Ramos (cell line): Measurements from ENCODE around the gene GPR150.
"Not testable (repeated sequence)": the region's sequence is repeated elsewhere in the genome, so short reads cannot be mapped to it uniquely, and the experiment has no call there.

Source experiments
- in situ Hi-C: fragments of 300-500 bp; cut with MboI; formaldehyde crosslinking; loops from one replicate; pipeline ENCODE4 v1.14.3; 2022; ENCODE audit warnings: low sequenced_read_pairs; ENCODE audit not compliant: unreplicated experiment

GPR150 gene

DNA sequence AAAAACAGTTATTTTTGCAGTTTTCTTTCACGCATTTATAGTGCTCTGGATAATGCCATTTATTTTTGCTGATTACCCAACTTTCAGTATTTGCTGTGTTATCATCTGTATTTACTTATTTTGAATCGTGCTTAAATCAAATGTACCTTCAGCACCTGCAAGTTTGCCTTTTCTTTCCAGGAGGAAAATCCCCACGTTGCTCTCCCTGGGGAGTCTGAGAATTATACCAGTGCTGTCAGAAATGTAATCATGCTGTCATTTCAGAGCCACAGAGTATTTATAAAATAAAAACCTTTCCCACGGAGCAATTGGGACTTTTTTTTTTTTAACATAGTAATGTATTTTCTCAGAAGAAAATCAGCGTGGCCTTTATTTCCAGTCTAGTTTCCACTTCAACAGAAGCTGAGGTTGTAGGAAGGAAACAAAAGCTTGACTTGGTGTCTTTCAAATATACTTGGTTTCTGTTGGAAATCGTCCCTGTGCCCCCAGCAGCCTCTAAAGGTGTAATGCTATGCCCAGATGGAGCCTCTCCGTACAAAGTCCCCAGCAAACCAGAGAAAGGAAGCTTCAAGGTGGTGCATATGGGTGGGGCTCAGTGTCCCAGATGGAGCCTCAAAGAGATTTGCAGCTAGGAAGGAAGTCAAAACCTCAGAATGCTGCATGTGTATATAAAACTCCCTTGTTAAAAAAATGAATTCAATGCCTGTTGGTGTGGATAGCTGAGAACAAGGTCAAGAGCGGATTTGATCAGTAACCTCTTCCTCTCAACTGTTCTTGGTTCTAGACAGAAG, 2.1 kb downstream of the GPR150 start:
- in situ Hi-C loops, result no loop called here

DNA sequence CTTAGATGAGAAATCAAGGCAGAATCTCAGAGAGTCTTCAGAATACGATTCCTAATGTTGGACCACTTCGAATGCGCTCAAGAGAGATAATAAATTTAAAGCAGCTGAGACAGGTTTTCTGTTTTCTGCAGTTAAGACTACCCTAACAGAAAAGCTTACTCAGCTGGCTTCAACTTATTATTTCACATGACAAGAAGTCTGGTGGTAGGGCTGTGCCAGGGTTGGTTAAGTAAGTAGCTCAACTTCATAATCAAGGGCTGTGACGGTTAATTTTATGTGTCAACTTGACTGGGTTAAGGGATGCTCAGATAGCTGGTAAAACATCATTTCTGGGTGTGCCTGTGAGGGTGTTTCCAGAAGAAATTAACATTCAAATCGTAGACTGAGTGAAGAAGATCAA, 3.8 kb downstream of the GPR150 start:
- in situ Hi-C loops, result no loop called here

DNA sequence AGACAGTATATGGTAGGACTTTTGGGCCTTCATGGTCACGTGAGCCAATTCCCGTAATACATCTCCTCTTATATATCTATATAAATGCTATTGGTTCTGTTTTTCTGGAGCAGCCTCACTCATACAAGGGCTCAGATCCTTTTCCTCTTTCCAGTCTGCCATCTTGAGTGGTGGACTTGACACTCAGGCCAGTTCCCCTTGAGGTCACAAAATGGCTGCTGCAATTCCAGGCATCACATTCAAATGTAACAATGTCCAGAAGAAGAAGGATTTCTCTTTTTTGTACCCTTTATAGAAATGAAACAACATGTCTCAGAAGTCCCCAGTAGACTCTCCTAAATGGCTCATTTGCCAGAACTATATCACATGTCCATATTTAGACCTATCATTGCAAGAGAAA, 4.5 kb downstream of the GPR150 start:
- in situ Hi-C loops, result no loop called here

DNA sequence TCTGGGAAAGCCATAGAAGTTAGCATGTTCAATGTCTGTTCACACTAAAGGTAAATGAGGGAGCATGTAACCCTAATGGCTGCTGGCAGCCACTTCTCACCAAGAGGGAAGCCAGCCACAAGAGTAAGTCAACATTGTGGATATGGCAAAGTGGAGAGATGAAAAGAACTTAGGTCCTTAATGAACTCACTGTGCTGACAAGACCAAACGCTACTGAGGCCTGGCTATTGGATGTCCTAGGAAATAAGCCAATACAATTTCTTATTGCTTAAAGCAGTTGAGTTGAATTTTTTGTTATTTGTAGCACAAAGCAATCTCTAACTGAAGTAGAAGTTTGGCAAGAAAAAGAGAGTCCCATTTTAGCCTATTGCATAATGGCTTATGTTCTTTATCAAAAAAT, 6.8 kb downstream of the GPR150 start:
- in situ Hi-C loops, result no loop called here

DNA sequence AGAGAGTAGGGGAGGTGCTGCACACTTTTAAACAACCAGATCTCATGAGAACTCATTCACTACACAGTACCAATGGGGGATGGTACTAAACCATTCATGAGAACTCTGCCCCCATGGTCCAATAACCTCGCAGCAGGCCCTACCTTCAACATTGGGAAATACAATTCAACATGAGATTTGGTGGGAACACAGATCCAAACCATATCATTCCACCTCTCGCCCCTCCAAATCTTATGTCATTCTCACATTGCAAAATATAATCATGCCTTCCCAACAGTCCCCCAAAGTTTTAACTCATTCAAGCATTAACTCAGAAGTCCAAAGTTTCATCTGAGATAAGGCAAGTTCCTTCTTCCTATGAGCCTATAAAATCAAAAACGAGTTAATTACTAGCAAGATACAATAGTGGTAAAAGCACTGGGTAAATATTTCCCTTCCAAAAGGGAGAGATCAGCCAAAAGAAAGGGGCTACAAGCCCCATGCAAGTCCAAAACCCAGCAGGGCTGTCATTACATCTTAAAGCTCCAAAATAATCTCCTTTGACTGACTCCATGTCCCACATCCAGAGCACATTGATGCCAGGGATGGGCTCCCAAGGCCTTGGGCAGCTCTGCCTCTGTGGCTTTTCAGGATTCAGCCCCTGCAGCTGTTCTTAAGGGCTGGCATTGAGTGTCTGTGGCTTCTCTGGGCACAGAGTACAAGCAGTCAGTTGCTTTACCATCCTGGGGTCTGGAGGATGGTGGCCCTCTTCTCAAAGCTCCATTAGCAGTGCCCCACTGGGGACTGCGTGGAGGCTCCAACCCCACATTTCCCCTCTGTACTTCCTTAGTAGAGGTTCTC, 8.3 kb downstream of the GPR150 start:
- in situ Hi-C loops, result no loop called here

DNA sequence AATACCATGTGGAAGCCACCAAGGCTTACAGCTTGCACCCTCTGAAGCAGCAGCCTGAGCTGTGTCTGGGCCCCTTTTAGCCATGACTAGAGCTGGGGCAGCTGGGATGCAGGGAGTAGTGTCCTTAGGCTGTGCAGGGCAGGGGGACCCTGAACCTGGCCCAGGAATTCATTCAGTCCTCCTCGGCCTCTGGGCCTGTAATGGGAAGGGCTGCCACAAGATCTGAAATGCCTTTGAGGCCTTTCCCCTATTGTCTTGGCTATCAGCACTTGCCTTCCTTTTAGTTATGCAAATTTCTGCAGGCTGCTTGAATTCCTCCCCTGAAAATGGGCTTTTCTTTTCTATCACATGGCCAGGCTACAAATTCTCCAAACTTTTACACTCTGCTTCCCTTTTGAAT, 9.0 kb downstream of the GPR150 start:
- in situ Hi-C loops, result no loop called here

DNA sequence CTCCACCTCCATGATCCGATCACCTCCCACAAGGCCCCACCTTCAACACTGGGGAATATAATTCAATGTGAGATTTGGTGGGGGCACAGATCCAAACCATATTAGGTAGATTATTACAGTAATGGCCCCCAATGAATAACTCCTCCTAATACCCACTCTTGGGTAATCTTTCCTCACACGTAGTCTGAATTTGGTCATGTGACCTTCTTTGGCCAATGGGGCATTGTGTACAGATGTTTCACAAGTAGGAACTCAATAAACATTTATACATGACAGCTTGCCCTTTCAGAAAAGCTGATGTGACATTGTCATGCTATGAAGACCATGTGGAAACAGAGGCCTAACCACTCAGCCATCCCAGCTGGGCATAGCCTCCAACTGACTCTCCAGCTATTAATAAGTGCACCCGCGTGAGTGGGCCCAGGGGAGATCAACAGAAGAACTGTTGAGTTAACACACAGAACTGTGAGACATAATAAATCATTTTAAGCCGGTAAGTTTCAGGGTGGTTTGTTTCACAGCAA, 10.6 kb downstream of the GPR150 start:
- in situ Hi-C loops, result no loop called here

DNA sequence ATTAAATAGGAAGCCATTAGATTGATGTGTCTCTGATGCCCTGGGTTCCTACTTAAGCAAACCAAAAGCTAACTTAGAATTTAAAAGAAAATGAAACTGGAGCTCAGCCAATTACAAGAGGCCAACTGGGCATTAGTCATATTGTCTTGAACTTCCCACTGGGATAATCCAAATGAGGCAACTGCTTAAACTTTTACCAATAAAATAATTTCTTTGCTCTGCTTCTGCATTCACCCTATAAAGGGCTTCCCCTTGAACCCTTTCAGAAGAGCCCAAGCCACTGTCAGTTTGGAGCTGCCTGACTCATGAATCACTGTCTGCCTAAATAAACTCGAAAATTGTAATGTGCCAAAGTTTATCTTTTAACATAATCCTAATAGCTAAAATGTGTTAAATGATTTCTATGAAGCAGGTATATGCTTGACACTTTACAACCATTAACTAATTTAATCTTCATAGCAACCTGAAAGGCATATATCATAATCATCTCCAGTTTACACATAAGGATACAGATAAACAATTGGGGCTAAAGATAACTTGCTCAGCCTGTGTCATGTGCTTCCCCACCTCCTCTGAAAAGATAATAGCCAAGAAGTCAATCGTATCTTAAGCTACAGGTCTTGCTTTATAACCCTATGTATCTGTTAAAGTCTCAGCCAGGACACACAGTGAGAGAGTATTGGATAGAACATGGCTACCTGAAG, 11.5 kb downstream of the GPR150 start:
- in situ Hi-C loops, result no loop called here

DNA sequence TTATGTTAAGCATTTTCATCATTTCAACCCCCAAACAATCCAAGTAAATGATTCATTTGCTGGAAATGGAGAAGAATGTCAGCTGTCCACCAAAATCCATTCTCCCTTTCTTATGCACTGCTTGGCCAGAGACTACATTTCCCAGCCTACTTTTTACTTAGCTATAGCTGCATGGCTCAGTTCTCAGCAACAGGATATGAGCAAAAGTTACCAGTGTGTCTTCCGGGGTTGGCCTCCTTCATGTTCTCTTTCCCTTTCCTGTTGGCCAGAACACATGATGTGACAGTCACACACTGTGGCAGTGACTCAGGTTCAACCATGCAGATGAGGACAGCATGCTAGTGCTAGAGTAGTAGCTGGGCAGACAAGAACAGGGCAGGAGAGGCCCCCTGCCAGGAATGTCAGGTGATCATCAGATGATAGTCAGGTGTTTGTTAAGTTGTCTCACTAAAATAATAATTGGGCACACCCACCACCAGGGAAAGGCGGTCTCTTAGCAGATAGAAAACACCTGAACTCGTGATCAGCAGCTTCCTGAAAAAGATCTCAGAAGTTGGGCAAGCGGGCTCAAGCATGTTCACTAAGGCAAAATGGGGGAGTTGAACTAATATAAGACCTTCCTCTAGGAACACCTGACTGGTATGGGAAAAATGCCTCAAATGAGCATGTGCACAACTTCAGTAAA, 12.2 kb downstream of the GPR150 start:
- in situ Hi-C loops, result no loop called here

DNA sequence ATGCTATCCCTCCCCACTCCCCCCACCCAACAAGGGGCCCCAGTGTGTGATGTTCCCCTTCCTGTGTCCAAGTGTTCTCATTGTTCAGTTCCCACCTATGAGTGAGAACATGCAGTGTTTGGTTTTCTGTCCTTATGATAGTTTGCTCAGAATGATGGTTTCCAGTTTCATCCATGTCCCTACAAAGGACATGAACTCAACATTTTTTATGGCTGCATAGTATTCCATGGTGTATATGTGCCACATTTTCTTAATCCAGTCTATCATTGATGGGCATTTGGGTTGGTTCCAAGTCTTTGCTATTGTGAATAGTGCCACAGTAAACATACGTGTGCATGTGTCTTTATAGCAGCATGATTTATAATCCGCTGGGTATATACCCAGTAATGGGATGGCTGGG, 13.1 kb downstream of the GPR150 start:
- in situ Hi-C loops, result not testable (repeated sequence)

DNA sequence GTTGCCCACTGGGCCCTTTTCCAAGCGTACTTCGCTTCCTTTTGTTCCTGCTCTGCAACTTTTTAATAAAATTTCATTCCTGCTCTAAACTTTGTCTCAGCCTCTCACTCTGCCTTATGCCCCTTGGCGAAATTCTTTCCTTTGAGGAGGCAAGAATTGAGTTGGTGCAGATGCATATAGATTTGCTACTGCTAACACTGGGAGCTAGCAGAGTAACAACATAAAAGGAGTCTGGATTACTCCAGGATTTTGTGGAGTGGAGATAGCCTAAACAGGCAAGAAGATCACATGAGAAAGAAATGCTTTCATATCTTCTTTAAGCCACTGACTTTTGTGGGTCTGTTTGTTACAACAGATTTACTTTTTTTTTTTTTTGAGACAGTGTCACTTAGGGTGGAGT, 13.8 kb downstream of the GPR150 start:
- in situ Hi-C loops, result no loop called here

DNA sequence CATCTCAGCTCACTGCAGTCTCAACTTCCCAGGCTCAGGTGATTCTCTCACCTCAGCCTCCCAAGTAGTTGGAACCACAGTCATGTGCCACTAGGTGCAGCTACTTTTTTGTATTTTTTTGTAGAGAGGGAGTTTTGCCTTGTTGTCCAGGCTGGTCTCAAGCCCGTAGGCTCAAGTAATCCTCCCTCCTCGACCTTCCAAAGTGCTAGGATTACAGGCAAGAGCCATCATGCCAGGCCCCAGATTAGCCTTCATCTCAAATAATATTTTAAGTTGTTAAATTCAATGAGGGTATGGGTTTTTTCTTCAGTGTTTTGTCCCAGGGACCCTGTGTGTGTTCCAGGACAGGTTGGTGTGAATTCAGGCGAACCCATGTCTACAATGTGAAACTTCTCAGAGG, 14.2 kb downstream of the GPR150 start:
- in situ Hi-C loops, result no loop called here

DNA sequence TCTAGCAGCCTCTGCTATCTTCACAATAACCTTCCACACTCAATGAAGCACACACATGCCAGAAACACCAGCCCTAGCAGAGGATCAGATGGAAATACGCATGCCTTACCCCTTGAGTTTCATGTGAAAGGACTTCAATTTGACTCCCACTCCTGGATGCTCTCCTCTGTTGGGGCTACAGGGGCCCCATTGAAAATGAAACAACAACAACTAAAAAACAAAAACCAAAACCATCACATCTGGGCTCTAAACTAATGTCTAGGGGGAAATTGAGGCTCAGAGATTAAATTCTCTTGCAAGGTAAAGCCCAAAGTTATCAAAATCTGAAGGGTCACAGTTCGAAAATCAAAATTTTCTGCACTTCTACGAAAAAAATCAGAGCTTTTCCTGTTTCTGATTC, 18.7 kb downstream of the GPR150 start:
- in situ Hi-C loops, result no loop called here

DNA sequence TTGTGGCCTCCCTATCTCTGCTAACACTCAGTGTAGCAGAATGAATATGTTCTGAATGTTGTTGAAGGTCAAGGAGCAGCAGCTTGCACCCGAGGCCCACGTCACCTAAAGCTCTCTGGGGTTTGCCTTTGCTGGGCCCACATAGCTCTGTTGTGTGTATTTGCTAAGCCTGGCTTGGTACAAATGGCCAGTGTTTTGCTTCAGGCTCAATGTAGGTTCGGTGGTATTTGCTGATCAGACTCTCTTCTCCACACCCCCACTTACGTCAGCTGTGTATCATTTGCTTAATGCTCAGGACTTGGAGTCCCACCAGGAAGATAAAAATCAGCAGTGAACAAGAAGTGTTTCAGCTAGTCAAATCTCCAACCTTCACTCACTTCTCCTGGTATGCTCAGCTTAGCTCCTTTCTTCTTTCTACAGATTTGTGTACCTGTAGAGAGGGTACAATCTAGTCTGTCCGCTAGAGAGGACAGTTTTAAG, 21.9 kb downstream of the GPR150 start:
- in situ Hi-C loops, result no loop called here

DNA sequence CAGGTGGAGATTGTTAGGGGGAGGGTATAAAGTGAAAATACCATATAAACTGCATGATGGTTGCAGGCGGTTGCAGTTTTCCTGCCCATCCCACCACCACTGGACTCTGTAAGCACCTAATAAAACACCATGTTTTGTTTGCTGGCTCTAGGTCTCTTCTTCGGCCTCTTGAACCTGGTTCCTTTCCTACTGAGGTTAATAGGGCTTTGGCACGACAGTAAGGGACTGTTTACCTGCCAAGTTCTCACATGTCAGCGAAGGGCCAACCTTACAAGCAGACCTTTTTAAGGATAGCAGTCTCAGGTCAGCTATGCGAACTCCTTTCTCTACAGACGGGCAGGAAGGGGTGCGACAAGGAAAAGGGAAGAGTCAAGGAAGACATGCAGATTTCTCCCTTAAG, 23.3 kb downstream of the GPR150 start:
- in situ Hi-C loops, result no loop called here

DNA sequence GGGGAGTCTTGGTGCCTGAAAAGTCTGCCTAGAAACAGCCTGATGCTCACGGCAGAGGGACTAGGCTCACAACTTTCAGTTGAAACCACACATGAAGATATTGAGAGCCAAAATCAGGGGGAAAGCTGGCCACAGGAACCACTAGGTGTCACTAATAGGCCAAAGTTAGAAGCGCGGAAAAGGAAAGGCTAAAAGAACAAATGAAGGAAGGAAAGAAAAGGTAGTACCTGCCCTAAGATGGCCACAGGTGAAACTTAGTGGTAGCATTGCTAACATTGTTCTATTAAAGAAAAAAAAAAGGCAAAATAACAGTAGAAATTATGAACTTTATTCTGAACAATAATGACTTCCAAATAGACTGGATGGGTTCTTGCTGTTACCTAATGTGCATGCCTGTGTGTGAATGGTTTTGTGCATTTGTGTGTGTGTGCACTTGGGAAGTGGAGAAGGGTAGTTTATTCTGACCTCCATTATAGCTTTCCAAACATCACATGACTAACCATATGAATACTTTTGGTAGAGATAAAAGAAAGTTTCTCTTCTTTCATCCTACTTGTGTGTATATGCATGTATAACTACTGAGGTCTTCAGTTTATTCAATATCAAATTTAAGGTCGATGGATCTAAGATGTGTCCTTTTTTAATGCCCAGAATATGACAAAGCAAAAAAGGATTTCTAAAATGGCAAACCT, 24.6 kb downstream of the GPR150 start:
- in situ Hi-C loops, result loop anchor here (5.0 kb wide), 1 partner anchor 203 kb away; no protein-coding TSS in a partner anchor

DNA sequence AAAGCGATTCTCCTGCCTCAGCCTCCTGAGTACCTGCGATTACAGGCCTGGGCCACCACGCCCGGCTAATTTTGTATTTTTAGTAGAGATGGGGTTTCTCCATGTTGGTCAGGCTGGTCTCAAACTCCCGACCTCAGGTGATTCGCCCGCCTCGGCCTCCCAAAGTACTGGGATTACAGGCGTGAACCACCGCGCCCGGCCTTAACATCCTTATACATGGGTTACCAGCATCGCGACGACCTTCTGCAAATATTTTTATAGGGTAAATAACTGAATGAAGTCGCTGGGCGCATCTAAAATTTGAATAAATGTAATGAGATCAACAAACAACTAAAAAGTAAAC, 26.3 kb downstream of the GPR150 start:
- in situ Hi-C loops, result loop anchor here (5.0 kb wide), 1 partner anchor 201 kb away; no protein-coding TSS in a partner anchor

DNA sequence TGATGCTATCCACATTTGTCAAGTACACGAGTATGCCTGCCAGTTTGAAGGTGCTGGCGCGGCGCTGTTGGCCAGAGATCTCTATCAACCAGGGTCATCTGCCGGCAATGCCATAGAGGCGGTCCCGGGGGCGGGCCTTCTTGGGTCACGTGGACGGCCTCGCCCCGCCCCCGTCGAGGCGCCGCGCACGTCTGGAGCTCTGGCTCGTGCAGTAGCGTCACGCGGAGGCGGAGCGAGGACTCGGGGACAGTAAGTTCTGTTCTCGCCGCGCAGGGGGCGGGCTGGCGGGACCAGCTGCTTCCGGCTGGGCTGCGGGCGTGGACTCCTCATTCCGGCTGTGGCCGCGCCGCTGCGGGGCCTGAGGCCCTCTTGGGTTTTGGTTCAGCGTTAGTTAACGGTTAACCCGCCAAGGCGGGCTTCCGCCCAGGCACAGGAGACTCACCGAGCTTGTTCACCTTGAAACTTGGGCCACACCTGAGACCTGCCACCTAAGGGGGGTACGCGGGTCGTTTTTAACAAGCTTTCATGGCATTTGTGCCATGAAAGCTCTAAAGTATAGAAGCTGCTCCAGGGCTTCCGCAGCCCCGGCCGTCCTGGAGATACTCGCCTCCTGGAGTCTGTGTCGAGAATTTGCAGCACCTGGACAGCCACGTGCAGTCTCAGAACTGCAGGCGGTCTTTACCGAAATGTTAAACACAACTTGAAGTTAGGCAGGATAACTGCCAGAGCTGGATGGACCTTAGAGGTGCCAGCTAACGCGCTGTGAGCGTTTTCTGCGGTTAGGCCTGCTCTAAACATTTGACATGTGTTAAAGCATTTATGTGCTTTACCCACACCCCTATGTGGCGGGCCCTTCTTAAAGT, 26.9 kb downstream of the GPR150 start, which contains the start of gene RFESD:
Gene RFESD (plus strand): TSS at position 209 of the 863 bp plus-strand sequence. CDS start 5,495 bp downstream, outside the sequence.
- in situ Hi-C loops, result loop anchor here (5.0 kb wide), 1 partner anchor 201 kb away; no protein-coding TSS in a partner anchor
